Activated CD8-positive, alpha-beta memory T cell treated with anti-CD3 and anti-CD28 coated beads, Interleukin-2, amount 50 U/mL, for 4 hours (primary cell): ENCODE data around the gene MEP1B.
"Not testable (repeated sequence)": the region's sequence is repeated elsewhere in the genome, so short reads cannot be mapped to it uniquely, and the experiment has no call there.

Source experiments
- DNase-seq: peaks from one replicate; pipeline ENCODE4 v3.0.0-alpha.2; 2020

MEP1B gene

DNA sequence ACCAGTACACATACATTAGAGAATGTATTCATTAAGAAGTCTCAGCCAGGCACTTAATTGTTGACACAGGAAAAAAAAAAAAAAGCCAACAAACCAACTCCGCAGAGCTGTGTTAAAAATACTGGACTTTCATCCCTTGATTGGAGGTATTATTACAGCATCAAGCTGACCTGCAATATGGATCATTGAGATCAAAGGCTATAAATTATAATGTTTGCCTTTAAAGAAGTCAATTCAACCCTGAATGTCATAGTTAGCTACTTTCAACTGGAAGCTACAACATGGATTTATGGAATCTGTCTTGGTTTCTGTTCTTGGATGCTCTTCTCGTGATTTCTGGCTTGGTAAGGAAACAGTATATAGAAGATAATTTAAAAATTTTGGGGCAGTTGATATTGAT, at the start of gene MEP1B:
Gene MEP1B, plus strand, starts transcription at position 250 of the 400 bp plus-strand sequence. Its CDS starts 32 bp downstream, at position 282.
- no peak for DNase-seq

DNA sequence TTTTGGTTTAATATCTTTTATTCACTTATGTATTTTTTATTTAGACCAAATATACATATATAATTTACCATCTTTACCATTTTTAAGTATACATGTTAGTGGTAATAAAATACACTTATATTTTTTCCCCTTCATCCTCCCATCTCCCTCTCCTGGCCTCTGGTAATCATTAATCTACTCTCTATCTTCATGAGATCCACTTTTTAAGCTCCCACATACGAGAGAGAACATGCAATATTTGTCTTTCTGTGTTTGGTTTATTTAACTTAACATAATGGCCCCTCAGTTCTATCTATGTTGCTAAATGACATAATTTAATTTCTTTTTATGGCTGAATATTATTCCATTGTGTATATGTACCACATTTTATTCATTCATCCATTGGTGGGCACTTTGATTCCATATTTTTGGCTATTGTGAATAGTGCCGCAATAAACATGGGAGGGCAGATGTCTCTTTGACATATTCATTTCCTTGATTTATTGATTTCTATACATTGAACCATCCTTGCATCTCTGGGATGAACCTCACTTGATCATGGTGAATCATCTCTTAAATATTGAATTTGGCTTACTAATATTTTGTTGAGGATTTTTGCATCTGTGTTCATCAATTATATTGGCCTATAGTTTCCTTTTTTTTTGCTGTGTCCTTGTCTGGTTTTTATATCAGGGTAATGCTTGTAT, 41.5 kb upstream of the MEP1B start:
- DNase-seq, result no peak

DNA sequence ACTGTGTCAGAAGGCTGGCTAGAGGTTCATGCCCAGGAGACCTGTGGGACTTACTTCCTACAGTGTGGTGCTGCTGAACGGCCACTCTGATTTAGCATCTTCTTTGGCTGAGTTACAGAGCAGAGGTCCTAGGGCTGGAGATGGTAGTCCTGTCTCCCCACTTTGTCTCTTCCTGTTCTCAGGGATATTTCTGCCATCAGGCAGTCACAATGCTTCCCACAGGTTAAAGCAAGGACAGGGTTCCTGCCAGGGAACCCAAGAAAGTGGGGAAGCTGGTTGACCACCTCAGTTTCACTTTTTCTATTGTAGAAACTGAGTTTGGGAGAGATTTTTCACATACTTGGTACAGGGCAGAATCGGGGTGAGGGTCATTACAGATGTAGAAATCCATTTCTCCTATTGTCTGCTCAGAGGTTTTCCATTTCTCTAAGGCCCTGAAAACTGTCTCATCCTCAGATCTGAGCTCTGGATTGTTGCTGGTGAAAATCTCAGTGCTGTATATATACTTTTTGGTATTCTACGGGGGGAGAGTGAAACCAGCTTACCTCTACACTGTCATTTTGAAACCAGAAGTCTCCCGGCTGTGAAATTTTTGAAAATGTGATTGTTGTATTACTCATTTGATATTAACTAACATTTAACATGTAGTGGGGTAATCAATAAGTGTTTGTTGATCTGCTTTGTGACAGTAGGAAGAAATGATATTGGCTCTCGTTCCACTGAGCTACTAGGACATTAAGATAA, 37.0 kb upstream of the MEP1B start:
- DNase-seq, result no peak

DNA sequence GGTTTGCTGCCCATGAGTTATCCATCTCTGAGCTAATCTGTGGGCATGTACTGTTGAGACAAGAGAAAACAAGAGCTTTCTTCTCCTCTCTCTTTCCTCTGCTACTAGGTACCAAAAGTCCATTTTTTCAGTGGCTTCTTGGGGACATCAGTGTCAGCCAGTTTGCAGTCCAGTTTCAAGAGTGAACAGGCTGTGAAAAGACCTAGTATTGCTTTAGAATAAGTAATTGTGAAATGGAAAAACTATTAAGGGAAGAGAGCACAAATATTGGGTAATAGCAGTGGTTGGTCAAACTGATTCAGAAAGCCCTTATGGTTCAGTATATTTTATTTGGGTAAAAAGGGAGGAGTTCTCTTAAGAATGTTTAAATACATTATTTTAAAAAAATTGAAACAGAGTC, 33.0 kb upstream of the MEP1B start:
- DNase-seq, result no peak

DNA sequence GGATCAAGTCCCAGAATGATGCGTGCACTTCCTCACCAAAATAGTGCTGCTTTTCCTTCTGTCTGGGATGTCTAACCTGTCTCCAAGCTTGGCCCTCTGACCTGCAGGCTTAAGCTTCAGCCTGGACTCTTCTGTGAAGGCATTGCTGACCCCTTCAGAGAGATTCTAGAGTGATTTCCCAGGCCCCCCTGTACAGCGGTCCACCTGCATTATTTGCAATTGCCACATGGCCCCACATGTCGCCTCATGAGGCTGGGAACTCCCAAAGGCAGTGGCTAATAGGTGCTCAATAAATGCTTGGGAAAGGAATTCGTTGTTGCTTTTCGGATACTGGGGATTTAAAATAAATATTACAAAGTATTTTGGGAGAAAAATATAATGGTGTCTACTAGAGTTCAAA, 32.3 kb upstream of the MEP1B start:
- DNase-seq, result no peak

DNA sequence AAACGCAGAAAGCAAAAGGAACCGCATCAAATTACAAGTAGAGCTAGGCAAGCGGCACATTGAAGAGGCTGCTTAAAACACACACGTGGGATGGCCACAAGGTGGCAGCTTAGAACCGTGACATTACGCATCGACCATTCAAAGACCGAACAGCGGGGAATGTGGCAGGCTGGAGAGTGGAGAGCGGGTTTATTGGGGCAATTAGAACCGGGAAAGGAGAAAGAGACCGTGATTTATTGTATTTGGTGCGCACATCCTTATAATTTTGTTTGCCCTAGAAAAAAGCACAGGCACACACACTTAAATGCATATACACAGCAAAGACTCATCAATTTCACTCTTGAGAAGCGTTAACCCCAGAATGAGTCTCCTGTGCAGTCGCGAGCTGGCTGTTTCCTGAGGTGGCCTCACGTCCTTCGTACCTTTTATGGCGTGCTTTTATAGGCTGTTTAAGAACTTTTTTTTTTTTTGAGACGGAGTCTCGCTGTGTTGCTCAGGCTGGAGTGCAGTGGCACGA, 31.7 kb upstream of the MEP1B start:
- DNase-seq, result peak; percentile 68

DNA sequence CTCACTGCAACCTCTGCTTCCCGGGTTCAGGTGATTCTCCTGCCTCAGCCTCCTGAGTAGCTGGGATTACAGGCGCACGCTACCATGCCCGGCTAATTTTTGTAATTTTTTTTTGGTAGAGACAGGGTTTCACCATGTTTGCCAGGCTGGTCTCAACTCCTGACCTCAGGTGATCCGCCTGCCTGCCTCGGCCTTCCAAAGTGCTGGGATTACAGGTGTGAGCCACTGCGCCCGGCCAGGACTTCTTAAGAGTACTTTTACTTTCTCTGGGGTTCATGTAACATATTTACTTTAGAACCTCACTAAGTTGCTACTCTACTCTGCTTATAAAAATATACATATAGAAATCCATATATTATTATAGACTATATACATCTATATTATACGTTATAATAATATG, 31.2 kb upstream of the MEP1B start:
- DNase-seq, result not testable (repeated sequence)

DNA sequence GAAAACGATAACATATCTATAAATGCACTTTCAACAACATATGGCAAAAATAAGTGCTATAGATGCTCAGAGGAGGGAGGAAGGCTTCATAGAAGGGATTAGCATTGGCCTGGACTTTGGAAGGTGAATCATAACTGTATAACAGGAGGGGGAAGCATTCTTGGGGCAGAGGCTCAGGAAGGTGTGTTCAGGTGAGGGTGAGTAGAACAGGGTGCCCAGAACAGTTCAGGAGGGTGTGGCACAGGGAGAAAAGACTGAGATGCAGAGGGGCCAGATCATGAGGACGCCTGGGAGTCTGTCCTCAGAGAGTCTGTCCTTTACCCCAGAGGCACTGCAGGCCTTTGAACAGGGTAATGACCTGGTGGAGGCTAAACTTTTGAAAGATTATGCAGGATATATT, 29.3 kb upstream of the MEP1B start:
- no peak for DNase-seq

DNA sequence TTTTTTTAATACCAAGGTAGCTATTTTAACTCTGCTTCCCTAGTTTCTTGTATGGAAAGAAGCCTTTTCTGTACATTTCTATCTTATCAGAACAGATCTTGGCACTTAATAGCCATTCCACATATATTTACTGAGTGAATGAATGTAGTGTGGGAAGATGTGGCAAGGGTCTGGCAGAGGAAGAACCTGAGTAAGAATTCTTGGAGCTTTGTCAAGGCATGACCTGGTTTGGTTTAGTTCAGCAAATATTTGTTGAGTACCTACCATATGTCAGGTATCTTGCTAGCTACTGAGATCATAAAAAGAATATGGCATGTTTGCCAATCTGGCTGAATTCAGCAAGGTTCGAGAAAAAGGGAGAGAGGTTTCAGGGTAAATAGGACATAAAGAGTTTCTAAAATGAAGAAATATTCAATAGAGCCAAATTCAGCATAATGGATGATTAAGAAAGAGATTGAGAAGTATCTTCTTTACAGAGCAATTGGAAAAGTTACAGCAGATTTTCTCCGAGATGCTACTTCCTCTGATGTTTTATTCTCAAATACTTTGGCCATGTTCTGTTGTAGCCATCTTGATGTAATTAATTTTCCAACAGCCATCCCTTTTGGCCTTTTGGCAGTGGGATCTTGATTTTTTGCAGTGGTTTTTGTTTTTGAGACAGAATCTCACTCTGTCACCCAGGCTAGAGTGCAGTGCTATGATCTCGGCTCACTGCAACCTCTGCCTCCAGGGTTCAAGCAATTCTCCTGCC, 21.7 kb upstream of the MEP1B start:
- no peak for DNase-seq

DNA sequence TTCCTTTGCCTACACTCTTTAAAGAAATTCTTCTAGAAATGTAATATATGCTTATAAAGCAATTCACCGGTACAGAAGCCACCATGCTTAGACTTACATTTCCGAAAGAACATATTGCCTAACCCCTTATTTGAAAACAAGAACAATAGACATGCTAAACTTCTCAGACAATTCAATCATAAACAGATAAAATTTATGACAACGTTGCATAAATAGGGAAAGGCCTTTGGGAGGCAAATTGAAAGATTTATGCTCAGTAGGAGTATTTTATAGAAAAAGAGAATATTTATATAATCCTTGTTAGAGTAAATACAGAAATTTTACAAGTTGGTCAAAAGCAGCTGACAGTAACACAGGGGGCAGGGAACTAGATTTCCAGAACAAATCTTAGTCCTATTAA, 16.2 kb upstream of the MEP1B start:
- DNase-seq, result no peak

DNA sequence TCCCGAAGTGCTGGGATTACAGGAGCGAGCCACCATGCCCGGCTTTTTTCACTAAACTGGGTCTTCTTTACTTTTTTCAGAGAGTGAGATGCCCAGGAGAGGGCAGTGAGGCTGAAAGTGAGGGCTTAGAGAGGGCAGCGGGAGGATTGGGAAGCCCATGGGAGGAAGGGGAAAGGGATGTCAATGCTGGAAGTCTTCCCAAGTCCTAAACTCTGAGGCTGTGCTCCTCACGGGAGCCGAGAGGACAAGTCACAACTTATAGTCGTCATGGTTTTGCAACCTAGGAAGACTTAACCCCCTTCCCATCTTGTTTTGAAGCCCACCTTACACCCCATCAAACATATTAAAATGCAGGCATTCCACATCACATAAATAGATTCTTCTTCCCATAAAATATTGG, 15.1 kb upstream of the MEP1B start:
- DNase-seq, result no peak

DNA sequence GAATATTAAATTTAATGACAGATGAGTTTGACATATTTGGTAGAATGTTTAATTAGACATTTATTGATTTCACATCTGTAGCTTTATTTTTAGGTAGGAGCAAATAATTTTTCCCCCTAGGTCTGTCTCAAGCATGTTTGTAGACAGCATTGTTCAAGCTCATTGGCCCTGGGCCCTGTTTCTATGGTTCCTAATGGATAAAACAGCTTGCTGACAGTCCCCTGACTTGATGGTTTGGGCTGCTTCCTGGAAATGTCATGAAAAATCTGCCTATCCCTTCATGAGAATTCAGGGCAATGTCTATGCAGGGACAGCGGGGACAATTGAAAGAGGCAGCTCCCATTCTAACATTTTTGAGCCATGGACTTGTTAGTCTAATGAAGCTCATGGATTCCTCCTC, 14.6 kb upstream of the MEP1B start:
- DNase-seq, result no peak

DNA sequence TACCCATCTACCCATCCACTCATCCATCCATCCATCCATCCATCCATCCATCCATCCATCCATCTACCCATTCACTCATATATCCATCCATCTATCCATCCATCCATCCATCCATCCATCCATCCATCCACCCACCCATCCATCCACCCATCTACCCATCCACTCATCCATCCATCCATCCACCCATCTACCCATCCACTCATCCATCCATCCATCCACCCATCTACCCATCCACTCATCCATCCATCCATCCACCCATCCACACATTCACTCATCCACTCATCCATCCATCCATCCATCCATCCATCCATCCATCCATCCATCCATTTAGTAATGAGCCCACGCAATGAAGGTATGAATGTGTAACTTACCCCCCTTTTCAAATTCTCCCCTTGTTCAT, 13.1 kb upstream of the MEP1B start:
- not testable (repeated sequence) for DNase-seq

DNA sequence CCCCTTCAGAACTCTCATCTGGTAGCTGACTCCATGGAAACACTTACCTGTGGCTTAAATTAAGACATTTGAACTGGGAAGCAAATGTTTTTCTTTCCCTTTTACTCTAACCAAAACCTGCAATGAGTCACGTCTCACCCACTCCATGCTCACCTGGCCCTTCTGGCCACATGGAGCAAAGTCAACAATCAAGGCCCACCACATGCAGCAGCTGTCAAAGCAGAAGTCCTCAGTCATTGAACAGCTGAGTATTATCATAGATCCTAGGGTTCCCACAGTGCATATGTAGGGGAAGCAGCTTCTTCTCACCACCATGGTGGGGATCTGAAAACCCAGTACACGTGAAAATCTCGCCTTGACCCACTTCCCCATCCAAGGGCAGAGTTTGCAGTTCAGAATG, 12.3 kb upstream of the MEP1B start:
- DNase-seq, result no peak

DNA sequence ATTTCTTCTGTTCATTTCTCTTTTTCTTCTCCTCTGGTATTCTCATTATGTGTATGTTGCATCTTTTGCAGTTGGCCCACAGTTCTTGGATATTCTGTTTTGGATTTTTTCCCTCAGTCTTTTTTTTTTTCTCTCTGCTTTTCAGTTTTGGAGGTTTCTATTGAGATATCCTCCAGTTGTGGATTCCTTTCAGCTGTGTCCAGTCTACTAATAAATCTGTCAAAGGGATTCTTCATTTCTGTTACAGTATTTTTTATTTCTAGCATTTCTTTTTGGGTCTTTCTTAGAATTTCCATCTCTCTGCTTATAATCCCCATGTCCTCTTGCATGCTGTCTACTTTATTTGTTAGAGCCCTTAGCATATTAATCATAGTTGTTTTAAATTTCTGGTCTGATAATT, 6.3 kb upstream of the MEP1B start:
- no peak for DNase-seq

DNA sequence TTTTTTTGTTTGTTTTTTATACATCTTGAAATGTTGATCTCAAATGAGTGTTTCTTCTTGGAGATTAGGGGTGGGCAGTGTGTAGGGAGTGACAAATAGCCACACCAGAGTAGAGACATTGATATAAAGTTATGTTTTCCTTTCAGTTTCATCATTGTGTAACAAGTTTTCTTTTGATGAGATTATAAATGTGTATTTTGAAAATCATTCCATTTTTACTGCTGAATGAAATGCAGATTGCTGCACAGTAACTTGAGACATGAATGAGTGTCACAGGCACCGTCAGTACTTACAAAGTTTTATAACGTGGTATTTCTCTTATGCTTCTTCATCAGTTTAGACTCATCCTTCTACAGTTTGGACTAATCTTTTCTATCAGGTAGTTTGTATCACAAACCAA, 370 bp downstream of the MEP1B start:
- DNase-seq, result no peak

DNA sequence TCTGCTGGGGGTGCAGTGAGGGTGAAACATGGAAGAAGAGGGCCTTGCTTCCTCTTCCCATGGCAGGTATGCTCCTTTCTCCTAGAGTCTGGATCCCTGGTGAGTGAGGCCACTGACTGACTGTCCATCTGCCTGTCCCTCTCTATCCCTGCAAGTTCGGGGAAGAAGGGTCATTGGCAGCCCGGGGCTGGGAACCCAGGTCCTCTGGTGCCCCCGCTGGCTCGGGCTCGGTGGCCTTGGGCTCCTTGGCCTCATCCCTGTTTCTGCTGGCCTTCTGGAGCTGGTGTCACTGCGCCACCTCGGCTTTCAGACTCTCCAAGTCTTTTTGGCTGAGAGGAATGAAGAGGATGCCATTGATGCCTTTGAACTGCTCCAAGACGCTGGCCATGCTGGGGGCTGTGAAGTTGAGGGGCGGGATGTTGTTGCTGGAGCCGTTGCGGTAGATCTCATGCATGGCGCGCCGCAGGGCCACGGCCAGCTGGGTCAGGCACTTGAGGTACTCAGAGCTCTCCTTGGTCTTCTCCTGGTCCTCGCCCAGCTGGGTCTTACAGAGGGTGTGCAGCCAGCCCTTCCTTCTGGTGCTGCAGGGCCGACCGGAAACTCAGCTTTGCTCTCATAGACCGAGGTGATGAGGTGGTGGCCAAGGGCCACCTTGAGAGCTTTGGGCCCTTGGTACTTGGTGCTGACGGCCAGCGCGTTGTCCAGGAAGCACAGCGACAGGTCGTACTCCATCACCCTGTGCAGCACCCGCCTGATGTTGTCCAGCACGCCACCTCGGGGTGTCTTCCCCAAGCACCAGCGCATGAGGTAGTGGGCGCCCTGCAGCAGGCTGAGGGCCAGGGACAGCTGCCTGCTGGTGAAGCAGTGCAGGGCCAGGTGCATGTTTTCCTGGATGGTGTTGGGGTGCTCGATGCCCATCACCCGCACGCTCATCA, 6.3 kb downstream of the MEP1B start:
- no peak for DNase-seq

DNA sequence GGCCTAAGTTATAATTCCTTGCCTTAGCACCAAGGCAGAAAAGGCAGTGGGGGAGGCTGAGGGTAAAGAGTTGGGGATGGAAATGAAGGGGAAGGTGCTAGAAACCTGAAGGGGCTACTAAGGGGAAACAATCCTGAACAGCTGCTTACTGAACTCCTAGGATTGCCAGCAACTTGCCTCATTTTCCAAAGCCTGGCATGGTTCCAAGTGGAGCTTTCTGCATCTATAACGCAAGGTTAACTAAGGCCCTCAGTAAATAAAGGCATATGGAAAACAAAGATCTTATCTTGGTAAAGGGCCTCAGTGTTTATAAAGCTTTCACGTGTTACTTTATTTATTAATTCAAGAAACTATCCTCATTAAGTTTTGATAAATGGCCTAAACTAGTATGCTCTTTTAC, 10.9 kb downstream of the MEP1B start:
- DNase-seq, result no peak

DNA sequence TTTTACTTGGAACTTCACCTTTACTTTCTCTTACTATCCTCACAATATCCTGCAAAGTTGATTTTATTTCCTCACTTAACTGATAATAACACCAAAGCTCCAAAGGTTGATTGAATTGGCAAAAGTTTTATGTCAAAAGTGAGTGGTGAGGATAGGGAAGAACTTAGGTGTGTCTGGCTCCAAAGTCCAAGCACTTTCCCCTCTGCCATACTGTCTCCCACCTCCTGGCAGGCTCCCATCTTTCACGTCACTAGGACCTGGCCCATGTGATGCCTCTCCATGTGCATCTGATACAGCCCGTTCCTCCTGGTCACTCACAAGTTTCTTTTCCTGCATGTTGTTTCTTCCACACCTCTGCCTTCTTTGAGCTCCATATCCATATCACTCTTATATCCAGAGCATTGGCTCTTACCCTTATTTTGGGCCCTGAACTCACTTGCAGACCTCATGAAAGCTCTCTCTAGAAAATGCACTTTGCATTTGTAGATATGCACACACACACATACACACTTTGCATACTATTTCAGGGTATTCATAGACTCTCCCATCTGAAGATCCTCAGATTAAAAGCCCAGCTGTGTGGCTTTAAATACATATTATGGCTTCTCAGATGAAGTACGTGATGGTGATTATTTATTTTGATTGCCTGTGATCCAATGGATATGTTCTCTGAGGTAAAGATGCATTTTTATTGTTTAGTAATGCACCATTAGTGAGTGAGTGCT, 12.3 kb downstream of the MEP1B start:
- DNase-seq, result no peak

DNA sequence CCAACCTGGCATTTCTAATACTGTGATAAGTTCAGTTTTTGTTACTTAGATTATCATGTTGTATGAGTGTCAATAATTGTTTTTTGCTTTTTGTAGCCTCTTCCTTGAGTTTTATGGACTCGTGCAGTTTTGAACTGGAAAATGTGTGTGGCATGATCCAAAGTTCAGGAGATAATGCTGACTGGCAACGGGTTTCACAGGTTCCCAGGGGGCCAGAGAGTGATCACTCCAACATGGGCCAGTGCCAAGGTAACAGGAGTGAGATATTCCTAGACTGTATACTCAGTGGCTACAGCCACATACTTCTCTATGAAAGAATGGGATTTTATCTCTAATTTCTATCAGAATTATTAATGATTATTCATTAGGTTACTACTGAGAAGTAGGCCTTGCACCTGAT, 18.2 kb downstream of the MEP1B start:
- DNase-seq, result no peak

DNA sequence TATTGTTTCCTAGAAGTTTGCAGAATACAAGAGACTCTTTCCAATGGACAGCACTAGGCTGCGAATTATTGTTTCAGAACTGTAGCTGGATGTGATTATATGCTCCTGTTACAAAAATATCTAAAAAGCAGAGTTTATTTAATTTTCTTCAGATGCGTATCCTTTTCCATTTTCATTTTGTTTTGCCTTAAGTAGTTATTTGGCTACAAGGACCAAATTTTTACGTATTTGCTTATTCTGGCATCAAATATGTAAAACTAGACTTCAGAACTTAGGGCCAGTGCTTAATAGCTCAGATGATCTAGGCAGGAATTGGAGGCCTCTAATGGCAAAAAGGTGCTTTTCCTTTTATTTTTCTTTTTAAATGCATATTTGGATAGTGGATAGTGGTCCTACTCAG, 18.7 kb downstream of the MEP1B start:
- no peak for DNase-seq
